K562 treated with DMSO at 1 percent for 4 hours (cell line): Measurements from ENCODE around the gene TRAT1. TPM values are rescaled to one million over a fixed set of nuclear protein-coding genes. Genes with fewer than 3 reads are reported as not detected.

Source experiments
- total RNA-seq: library from RNA; unstranded; fragments of 300-600 nt; gene quantifications from 2 replicates; pipeline ENCODE4 v1.2.3, GENCODE V29; 2022; ENCODE audit not compliant: insufficient read depth

The TRAT1 gene, protein sequence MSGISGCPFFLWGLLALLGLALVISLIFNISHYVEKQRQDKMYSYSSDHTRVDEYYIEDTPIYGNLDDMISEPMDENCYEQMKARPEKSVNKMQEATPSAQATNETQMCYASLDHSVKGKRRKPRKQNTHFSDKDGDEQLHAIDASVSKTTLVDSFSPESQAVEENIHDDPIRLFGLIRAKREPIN
- total RNA-seq, result not detected in 2 replicates

DNA sequence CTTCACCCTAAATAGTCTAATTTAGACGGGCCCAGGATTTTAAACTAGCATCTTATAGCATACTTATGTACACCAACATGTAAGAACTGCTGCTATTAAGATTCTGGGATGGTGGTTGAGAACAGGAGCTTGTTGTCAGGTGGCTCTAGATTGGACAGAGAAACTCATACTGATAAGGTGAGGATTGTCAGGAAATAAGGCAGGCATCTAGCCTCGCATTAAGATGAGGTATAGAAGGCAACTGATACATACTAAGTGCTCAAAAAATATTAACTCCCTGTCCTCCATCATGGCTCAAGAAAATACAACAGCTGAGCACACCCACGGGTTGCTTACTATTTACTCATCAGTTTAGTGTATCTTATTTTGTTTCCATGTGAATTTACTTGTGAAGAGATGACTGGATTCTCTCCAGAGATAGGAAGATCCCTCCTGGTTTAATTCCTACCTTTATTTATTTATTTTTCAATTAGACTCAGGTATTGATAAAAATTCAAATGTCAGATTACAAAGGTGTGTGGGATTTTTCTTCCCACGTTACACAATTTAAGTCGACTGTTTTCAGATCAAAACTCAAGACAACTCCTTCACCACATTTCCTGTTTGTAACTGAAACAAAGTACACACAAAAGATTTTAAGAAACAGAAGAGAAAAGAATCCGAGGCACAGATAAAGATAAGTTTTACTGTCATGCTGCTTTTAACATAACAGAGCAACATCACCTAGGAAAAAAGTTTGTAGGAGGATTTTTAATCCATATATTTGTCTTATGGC is at the start of gene TRAT1:
TRAT1 (plus strand) TSS at position 664 of the 775 bp plus-strand sequence. CDS start 142 bp downstream, outside the sequence.

Other genes starting within 250 kb of the TRAT1 start
- gene CIP2A, start 233.3 kb upstream of the TRAT1 start, total RNA-seq, result 4.0 and 6.1 TPM in 2 replicates
- gene DZIP3, start 233.1 kb upstream of the TRAT1 start, total RNA-seq, result 2.6 and 3.1 TPM in 2 replicates
- gene RETNLB, start 65.4 kb upstream of the TRAT1 start, total RNA-seq, result not detected in 2 replicates
- gene GUCA1C, start 131.1 kb downstream of the TRAT1 start, total RNA-seq, result not detected in 2 replicates